Osteoblast (primary cell): ENCODE measurements around the gene LRRC45. TPM values are rescaled to one million over a fixed set of nuclear protein-coding genes. Genes with fewer than 3 reads are reported as not detected.

Experiments
- DNase-seq: peaks from one replicate; pipeline ENCODE4 v3.0.0; 2011; ENCODE audit warnings: low spot score, mixed read lengths; ENCODE audit not compliant: insufficient read length; ENCODE audit errors: missing footprints
- H2AFZ ChIP-seq: 2 replicates; pipeline ENCODE4 v1.6.0; 2011; ENCODE audit warnings: mild to moderate bottlenecking, low read length
- H3K27ac ChIP-seq: 2 replicates; pipeline ENCODE4 v1.5.1; 2011; ENCODE audit warnings: mild to moderate bottlenecking, low read depth, low read length, moderate library complexity
- H3K27me3 ChIP-seq: 2 replicates; pipeline ENCODE4 v1.6.0; 2012; ENCODE audit warnings: mild to moderate bottlenecking, control low read depth, inconsistent platforms, low read length, moderate library complexity; ENCODE audit not compliant: insufficient read depth
- H3K36me3 ChIP-seq: 2 replicates; pipeline ENCODE4 v1.5.1; 2011; ENCODE audit warnings: mild to moderate bottlenecking, low read length, control low read depth, moderate library complexity; ENCODE audit not compliant: insufficient read depth
- H3K4me1 ChIP-seq: 2 replicates; pipeline ENCODE4 v1.5.1; 2011; ENCODE audit warnings: mild to moderate bottlenecking, low read length, control low read depth, moderate library complexity; ENCODE audit not compliant: insufficient read depth
- H3K4me2 ChIP-seq: 2 replicates; pipeline ENCODE4 v1.6.0; 2011; ENCODE audit warnings: mild to moderate bottlenecking, low read length; ENCODE audit not compliant: insufficient read depth
- H3K4me3 ChIP-seq: fragments of 200-600 bp; sonication (generic); 3 replicates; pipeline ENCODE4 v1.5.1; 2012; ENCODE audit warnings: mild to moderate bottlenecking, low read length, inconsistent platforms; ENCODE audit not compliant: insufficient read depth
- H3K79me2 ChIP-seq: 2 replicates; pipeline ENCODE4 v1.6.0; 2012; ENCODE audit warnings: mild to moderate bottlenecking, low read length, control low read depth, inconsistent platforms; ENCODE audit not compliant: insufficient read depth
- H3K9me3 ChIP-seq: 2 replicates; pipeline ENCODE4 v1.5.1; 2011; ENCODE audit warnings: low read depth, low read length, control low read depth
- H4K20me1 ChIP-seq: 2 replicates; pipeline ENCODE4 v1.6.0; 2012; ENCODE audit warnings: mild to moderate bottlenecking, low read length, control low read depth; ENCODE audit not compliant: insufficient read depth
- total RNA-seq: library from RNA; depleted of rRNA; stranded (reverse); fragments of >200 nt; gene quantifications from 2 replicates; pipeline ENCODE4 v1.2.3, GENCODE V29; 2012
- TF ChIP-seq, protein P1 (sequence below): IDR thresholded peaks from 2 replicates; pipeline ENCODE4 v1.5.1; 2011; ENCODE audit warnings: mild to moderate bottlenecking, low read depth, low read length, moderate library complexity; ENCODE audit errors: extremely low read depth

The LRRC45 gene
- total RNA-seq, 1 donor = 13.4 TPM

GRCh38 chr17:82039695-82040299 lies 16.7 kb downstream of the LRRC45 start:
- Histone ChIP-seq H3K4me3 (no peak overlapping the region), H3K36me3 (no peaks in the 10 kb centered on the region), H3K27ac (no peak overlapping the region), H3K4me1 (peaks cover 20% of the 10 kb centered on the region), H4K20me1 (peaks cover 5% of the 10 kb centered on the region), H3K27me3 (no peaks in the 10 kb centered on the region), H3K9me3 (no peaks in the 10 kb centered on the region), H3K4me2 (no peak overlapping the region), H2AFZ (no peak overlapping the region), H3K79me2 (no peaks in the 10 kb centered on the region)
- TF ChIP-seq, protein P1, sequence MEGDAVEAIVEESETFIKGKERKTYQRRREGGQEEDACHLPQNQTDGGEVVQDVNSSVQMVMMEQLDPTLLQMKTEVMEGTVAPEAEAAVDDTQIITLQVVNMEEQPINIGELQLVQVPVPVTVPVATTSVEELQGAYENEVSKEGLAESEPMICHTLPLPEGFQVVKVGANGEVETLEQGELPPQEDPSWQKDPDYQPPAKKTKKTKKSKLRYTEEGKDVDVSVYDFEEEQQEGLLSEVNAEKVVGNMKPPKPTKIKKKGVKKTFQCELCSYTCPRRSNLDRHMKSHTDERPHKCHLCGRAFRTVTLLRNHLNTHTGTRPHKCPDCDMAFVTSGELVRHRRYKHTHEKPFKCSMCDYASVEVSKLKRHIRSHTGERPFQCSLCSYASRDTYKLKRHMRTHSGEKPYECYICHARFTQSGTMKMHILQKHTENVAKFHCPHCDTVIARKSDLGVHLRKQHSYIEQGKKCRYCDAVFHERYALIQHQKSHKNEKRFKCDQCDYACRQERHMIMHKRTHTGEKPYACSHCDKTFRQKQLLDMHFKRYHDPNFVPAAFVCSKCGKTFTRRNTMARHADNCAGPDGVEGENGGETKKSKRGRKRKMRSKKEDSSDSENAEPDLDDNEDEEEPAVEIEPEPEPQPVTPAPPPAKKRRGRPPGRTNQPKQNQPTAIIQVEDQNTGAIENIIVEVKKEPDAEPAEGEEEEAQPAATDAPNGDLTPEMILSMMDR = no peak
- DNase-seq = no peak

DNA sequence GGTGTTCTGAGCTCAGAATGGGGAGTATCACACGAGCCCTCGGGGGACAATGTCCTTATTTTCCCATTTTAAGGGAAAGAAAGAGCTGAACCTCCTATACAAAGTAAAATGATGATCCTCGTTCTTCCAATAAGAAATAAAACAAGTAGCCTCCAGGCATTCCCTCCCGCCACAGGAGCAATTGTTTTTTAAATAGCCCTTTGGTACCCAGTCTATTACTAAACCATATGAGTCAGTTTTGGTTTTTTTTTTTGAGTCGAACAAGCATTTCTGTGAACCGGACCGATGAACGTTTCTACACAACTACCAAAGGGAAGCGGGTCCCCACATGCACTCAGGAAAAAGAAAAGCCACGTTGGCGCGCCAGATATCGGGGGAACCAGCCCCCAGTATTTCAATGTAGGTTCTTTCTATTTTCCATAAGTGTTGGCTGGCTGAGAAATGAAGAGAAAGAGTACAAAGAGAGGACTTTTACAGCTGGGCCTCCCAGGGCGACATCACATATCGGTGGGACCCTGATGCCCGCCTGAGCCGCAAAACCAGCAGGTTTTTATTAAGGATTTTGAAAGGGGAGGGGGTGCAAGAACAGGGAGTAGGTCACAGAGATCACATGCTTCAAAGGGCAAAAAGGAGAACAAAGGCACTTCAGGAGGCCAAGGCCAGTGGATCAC lies 18.2 kb downstream of the LRRC45 start:
- H3K9me3 ChIP-seq = no peaks in the 10 kb centered on the region
- TF ChIP-seq, protein P1 = no peak
- H3K27ac ChIP-seq = no peak overlapping the region
- H3K4me3 ChIP-seq = no peak overlapping the region
- no peaks in the 10 kb centered on the region for H3K27me3 ChIP-seq
- no peak for DNase-seq
- H3K4me2 ChIP-seq = peak overlapping the region; percentile 29
- no peaks in the 10 kb centered on the region for H3K36me3 ChIP-seq
- no peaks in the 10 kb centered on the region for H3K79me2 ChIP-seq
- peak overlapping the region; percentile 35 for H2AFZ ChIP-seq
- no peaks in the 10 kb centered on the region for H4K20me1 ChIP-seq
- H3K4me1 ChIP-seq = peaks cover 15% of the 10 kb centered on the region

- Histone ChIP-seq H2AFZ (no peak overlapping the region), H3K4me3 (no peak overlapping the region), H3K27ac (no peak overlapping the region), H3K27me3 (no peaks in the 10 kb centered on the region), H4K20me1 (no peaks in the 10 kb centered on the region), H3K79me2 (no peaks in the 10 kb centered on the region), H3K36me3 (peaks cover 5% of the 10 kb centered on the region), H3K4me1 (peaks cover 7% of the 10 kb centered on the region), H3K4me2 (no peak overlapping the region), H3K9me3 (no peaks in the 10 kb centered on the region)
- DNase-seq = no peak
- TF ChIP-seq, protein P1 = no peak
Observed at GRCh38 chr17:82042649-82043048, 19.5 kb downstream of the LRRC45 start.

DNA sequence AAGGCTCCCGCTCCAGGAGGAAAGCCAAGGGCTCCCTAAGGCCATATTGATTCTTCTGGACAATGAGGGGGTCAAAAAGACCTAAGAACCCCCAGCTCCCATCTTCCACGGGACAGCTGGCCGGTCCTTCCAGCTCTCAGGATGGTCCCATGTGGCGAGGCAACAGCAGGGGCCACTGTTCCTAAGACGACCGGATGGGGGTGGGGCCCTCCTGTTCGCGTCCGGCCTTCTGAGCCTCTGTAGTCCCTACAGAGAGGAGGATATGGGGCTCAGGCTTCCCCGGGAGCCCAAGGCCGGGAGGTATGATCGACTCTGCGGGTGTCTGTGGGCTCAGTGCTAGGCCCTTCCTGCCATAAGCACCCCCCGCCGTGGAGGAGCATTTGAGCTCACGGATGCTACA lies 20.4 kb downstream of the LRRC45 start:
- Histone ChIP-seq H3K4me1 (peaks cover 3% of the 10 kb centered on the region), H3K27ac (no peak overlapping the region), H3K36me3 (peaks cover 13% of the 10 kb centered on the region), H3K79me2 (no peaks in the 10 kb centered on the region), H3K4me2 (no peak overlapping the region), H3K27me3 (no peaks in the 10 kb centered on the region), H3K4me3 (no peak overlapping the region), H4K20me1 (no peaks in the 10 kb centered on the region), H3K9me3 (no peaks in the 10 kb centered on the region), H2AFZ (no peak overlapping the region)
- TF ChIP-seq, protein P1 = no peak
- DNase-seq = no peak
